B cell (primary cell): ENCODE data around the gene NHEJ1.

Experiments
- CTCF ChIP-seq: fragments of 200-600 bp; IDR thresholded peaks from one replicate; pipeline ENCODE4 v1.8.0; 2022; ENCODE audit warnings: antibody characterized with exemption, mild to moderate bottlenecking
- EZH2 ChIP-seq: IDR thresholded peaks from 2 replicates; pipeline ENCODE4 v1.6.1; 2012; ENCODE audit warnings: borderline replicate concordance, low read depth, mild to moderate bottlenecking, moderate library complexity, low read length; ENCODE audit not compliant: insufficient read depth, poor library complexity, severe bottlenecking

GRCh38 chr2:219168526-219168925, 7.9 kb upstream of the NHEJ1 start:
- no peak for TF ChIP-seq CTCF
- TF ChIP-seq EZH2 = no peak
